DND-41 (cell line): Measurements from ENCODE around the gene ATP9A.

Source experiments
- ATAC-seq: fragments of 200-7000 bp; cut with Tn5 transposase; 3 replicates; pipeline ENCODE4 v1.9.1; 2021; ENCODE audit warnings: low read depth; ENCODE audit not compliant: insufficient read depth
- DNase-seq: peaks from one replicate; pipeline ENCODE4 v3.0.0-alpha.2; 2020
- H2AFZ ChIP-seq: 2 replicates; pipeline ENCODE4 v1.6.0; 2012; ENCODE audit warnings: low read depth, low read length
- H3K27ac ChIP-seq: 2 replicates; pipeline ENCODE4 v1.5.1; 2012; ENCODE audit warnings: low read length, inconsistent platforms
- H3K27me3 ChIP-seq: fragments of 200-600 bp; sonication (generic); 2 replicates; pipeline ENCODE4 v1.6.0; 2012; ENCODE audit warnings: low read length, mild to moderate bottlenecking, inconsistent platforms; ENCODE audit not compliant: insufficient read depth, poor library complexity
- H3K36me3 ChIP-seq: 2 replicates; pipeline ENCODE4 v1.5.1; 2012; ENCODE audit warnings: low read length, inconsistent platforms; ENCODE audit not compliant: insufficient read depth
- H3K4me1 ChIP-seq: 2 replicates; pipeline ENCODE4 v1.5.1; 2012; ENCODE audit warnings: mild to moderate bottlenecking, low read length; ENCODE audit not compliant: insufficient read depth
- H3K4me2 ChIP-seq: 2 replicates; pipeline ENCODE4 v1.6.0; 2012; ENCODE audit warnings: mild to moderate bottlenecking, moderate library complexity, low read length, inconsistent platforms; ENCODE audit not compliant: insufficient read depth
- H3K4me3 ChIP-seq, 2 experiments: fragments of 200-600 bp in 1 of 2; shearing (Covaris generic) in 1 of 2; 2 replicates each; pipeline ENCODE4 v1.5.1; 2012 to 2016; ENCODE audit warnings: inconsistent platforms in 2 of 2, low read length in 2 of 2, mild to moderate bottlenecking in 2 of 2, low read depth in 1 of 2, moderate library complexity in 1 of 2
- H3K79me2 ChIP-seq: 2 replicates; pipeline ENCODE4 v1.6.0; 2012; ENCODE audit warnings: low read length, inconsistent platforms; ENCODE audit not compliant: insufficient read depth
- H3K9ac ChIP-seq: 2 replicates; pipeline ENCODE4 v1.6.0; 2012; ENCODE audit warnings: low read depth, mild to moderate bottlenecking, inconsistent platforms, low read length, moderate library complexity
- H3K9me3 ChIP-seq: 2 replicates; pipeline ENCODE4 v1.5.1; 2012; ENCODE audit warnings: low read length, moderate library complexity, mild to moderate bottlenecking, inconsistent platforms; ENCODE audit not compliant: insufficient read depth, severe bottlenecking
- H4K20me1 ChIP-seq: 2 replicates; pipeline ENCODE4 v1.6.0; 2012; ENCODE audit warnings: low read length; ENCODE audit not compliant: insufficient read depth
- EZH2 ChIP-seq: IDR thresholded peaks from 3 replicates; pipeline ENCODE4 v1.6.1; 2012; ENCODE audit warnings: borderline replicate concordance, low read depth, mild to moderate bottlenecking, moderate library complexity, low read length, inconsistent platforms; ENCODE audit not compliant: severe bottlenecking
- TF ChIP-seq, protein P1 (sequence below): IDR thresholded peaks from 2 replicates; pipeline ENCODE4 v1.5.1; 2012; ENCODE audit warnings: borderline replicate concordance, low read length, moderate library complexity, mild to moderate bottlenecking; ENCODE audit not compliant: poor library complexity, severe bottlenecking; ENCODE audit errors: extremely low read depth

ATP9A gene

DNA sequence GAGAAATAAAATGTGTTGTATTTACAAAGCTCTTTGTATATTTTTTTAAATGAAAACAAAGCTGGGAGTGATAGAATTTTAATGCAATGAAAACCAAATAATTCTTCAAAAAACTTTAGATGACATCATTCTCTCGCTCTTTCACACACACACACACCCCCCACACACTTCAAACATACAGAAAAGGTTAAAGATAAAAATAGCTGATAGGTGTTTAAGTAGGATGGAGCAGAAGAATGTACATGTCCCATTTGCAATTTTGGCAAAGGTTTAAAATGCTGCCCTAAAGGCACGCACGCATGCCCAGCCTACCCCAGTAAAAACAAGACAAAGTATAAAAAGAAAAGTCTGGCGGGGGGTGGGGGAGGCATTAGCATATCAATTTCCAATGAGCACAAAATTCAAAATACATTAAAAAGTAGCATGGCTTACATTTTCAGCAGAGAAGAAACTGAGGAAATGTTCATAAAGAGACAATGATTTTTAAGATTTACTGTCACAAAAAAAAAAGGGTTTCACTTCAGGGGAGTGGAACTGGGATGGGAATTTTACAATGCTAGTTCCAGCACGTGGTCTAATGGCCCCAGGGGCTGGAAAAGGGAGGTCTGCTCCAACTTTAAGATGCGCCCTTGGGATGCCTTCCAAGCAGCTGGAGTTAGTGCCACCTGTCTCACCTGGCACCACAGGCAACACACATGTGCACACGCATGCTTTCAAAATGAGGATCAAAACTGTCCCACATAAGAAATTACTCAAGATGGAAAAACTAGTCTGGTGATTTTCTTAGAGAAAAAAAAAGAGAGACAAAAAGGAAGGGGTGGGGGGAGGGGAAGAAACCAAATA is 170.6 kb downstream of the ATP9A start:
- no peaks in the 10 kb centered on the region for H3K36me3 ChIP-seq
- no peaks in the 10 kb centered on the region for H3K9me3 ChIP-seq
- H3K79me2 ChIP-seq: no peaks in the 10 kb centered on the region
- H3K4me1 ChIP-seq: no peaks in the 10 kb centered on the region
- H3K27me3 ChIP-seq: no peaks in the 10 kb centered on the region
- DNase-seq: no peak
- no peak overlapping the region for H3K9ac ChIP-seq
- H3K4me3 ChIP-seq: no peak overlapping the region
- H2AFZ ChIP-seq: no peak overlapping the region
- no peak for ATAC-seq
- H3K4me2 ChIP-seq: no peak overlapping the region
- no peak overlapping the region for H3K27ac ChIP-seq
- TF ChIP-seq, protein P1, sequence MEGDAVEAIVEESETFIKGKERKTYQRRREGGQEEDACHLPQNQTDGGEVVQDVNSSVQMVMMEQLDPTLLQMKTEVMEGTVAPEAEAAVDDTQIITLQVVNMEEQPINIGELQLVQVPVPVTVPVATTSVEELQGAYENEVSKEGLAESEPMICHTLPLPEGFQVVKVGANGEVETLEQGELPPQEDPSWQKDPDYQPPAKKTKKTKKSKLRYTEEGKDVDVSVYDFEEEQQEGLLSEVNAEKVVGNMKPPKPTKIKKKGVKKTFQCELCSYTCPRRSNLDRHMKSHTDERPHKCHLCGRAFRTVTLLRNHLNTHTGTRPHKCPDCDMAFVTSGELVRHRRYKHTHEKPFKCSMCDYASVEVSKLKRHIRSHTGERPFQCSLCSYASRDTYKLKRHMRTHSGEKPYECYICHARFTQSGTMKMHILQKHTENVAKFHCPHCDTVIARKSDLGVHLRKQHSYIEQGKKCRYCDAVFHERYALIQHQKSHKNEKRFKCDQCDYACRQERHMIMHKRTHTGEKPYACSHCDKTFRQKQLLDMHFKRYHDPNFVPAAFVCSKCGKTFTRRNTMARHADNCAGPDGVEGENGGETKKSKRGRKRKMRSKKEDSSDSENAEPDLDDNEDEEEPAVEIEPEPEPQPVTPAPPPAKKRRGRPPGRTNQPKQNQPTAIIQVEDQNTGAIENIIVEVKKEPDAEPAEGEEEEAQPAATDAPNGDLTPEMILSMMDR: no peak
- TF ChIP-seq EZH2: no peak
- H4K20me1 ChIP-seq: no peaks in the 10 kb centered on the region

DNA sequence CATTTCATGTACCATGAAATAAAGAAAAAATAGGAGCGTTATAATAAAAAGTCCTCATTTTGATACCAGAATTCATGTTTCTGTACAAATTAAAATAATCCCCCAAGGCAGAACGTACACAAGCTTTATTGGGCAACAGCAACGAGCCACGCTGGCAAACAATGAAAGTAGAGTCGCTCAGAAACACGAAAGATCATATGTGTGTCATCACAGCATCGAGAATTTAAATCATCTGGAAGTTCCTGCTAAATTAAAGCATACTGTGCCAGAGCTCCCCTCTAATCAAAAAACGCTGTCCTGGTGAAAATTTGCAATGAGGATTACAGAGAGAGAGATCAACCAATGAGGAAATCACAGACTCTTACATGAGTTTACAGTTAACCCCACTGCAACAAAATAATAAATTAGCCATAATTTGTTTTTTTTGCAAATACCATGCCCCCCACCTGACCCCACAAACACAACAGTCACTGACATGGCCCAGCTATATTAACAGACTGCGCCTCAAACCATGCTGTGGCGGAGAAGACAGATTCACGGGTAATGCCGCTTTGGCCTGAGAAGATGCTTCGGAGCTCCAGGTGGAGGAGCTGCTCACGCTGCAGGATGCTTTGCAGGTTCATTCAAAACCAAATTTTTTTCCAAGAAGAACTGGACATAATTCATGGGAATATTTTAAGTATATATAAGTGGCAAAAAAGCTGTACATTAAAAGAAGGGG is 171.4 kb downstream of the ATP9A start:
- Histone ChIP-seq H3K9me3 (no peaks in the 10 kb centered on the region), H3K79me2 (no peaks in the 10 kb centered on the region), H3K27ac (no peak overlapping the region), H3K4me3 (no peak overlapping the region), H3K9ac (no peak overlapping the region), H3K4me2 (no peak overlapping the region), H3K36me3 (no peaks in the 10 kb centered on the region), H3K27me3 (no peaks in the 10 kb centered on the region), H2AFZ (no peak overlapping the region), H4K20me1 (no peaks in the 10 kb centered on the region), H3K4me1 (no peaks in the 10 kb centered on the region)
- no peak for TF ChIP-seq EZH2
- TF ChIP-seq, protein P1: no peak
- no peak for ATAC-seq
- no peak for DNase-seq

DNA sequence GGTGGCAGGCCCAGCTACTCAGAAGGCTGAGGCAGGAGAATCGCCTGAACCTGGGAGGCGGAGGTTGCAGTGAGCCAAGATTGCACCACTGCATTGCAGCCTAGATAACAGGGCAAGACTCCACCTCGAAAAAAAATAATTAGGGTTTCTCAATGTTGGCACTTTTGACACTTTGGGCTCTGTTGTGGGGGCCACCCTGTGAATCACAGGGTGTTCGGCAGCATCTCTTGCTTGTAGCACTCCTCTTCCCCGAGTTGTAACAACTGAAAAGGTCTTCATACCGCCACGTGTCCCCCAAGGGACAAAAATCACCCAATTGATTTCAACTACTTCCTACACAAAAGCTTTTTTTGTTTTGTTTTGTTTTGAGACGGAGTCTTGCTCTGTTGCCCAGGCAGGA is 172.4 kb downstream of the ATP9A start:
- H3K4me2 ChIP-seq: no peak overlapping the region
- no peak overlapping the region for H3K9ac ChIP-seq
- ATAC-seq (no peak), DNase-seq (no peak)
- H2AFZ ChIP-seq: no peak overlapping the region
- H3K36me3 ChIP-seq: no peaks in the 10 kb centered on the region
- H3K79me2 ChIP-seq: no peaks in the 10 kb centered on the region
- H3K4me3 ChIP-seq: no peak overlapping the region
- TF ChIP-seq EZH2: no peak
- TF ChIP-seq, protein P1: no peak
- no peaks in the 10 kb centered on the region for H3K9me3 ChIP-seq
- no peaks in the 10 kb centered on the region for H4K20me1 ChIP-seq
- H3K4me1 ChIP-seq: no peaks in the 10 kb centered on the region
- no peaks in the 10 kb centered on the region for H3K27me3 ChIP-seq
- H3K27ac ChIP-seq: no peak overlapping the region
